GM12878 (cell line): ENCODE data around the gene RNF167. TPM values are rescaled to one million over a fixed set of nuclear protein-coding genes. Genes with fewer than 3 reads are reported as not detected.

Experiments
- BHLHE40 ChIP-seq, 2 experiments: fragments of 450-650 bp in 1 of 2; IDR thresholded peaks; 2 replicates each; pipeline ENCODE4 v1.6.1; 2011 to 2017; ENCODE audit warnings: low read depth in 2 of 2, borderline replicate concordance in 1 of 2, improper control_type of control experiment in 1 of 2, low read length in 1 of 2, mild to moderate bottlenecking in 1 of 2
- CHD4 ChIP-seq: fragments of 200-600 bp; sonication (generic); IDR thresholded peaks from 2 replicates; pipeline ENCODE4 v1.6.1; 2016; ENCODE audit warnings: mild to moderate bottlenecking
- E2F8 ChIP-seq: fragments of 450-650 bp; IDR thresholded peaks from 2 replicates; pipeline ENCODE4 v1.6.1; 2018; ENCODE audit warnings: mild to moderate bottlenecking, low read depth, moderate library complexity; ENCODE audit not compliant: partially characterized antibody
- GATAD2B ChIP-seq: fragments of 450-650 bp; conservative IDR thresholded peaks from 2 replicates; pipeline ENCODE4 v1.6.1; 2017; ENCODE audit warnings: low read depth, mild to moderate bottlenecking, moderate library complexity
- HCFC1 ChIP-seq: fragments of 150-350 bp; IDR thresholded peaks from 2 replicates; pipeline ENCODE4 v1.6.1; 2014; ENCODE audit warnings: low read length
- MYB ChIP-seq: fragments of 150-350 bp; IDR thresholded peaks from 2 replicates; pipeline ENCODE4 v1.6.1; 2014; ENCODE audit warnings: mild to moderate bottlenecking, low read depth, low read length, borderline replicate concordance
- POU2F2 ChIP-seq: IDR thresholded peaks from 3 replicates; pipeline ENCODE4 v1.6.1; 2011; ENCODE audit warnings: low read depth, mild to moderate bottlenecking, low read length, borderline replicate concordance
- SMAD5 ChIP-seq: IDR thresholded peaks from 2 replicates; pipeline ENCODE4 v1.6.1; 2016; ENCODE audit warnings: antibody characterized with exemption, low read depth
- SREBF1 ChIP-seq: IDR thresholded peaks from 2 replicates; pipeline ENCODE4 v1.6.1; 2012; ENCODE audit warnings: mild to moderate bottlenecking, low read length
- STAT1 ChIP-seq: fragments of 450-650 bp; conservative IDR thresholded peaks from 2 replicates; pipeline ENCODE4 v1.6.1; 2014; ENCODE audit warnings: antibody characterized with exemption, mild to moderate bottlenecking
- TAF1 ChIP-seq: IDR thresholded peaks from 2 replicates; pipeline ENCODE4 v1.6.1; 2011; ENCODE audit warnings: mild to moderate bottlenecking, low read depth, low read length, borderline replicate concordance
- ZBTB40 ChIP-seq: fragments of 450-650 bp; IDR thresholded peaks from 2 replicates; pipeline ENCODE4 v1.6.1; 2016; ENCODE audit warnings: mild to moderate bottlenecking, moderate library complexity, borderline replicate concordance
- ZNF207 ChIP-seq: fragments of 450-650 bp; IDR thresholded peaks from 2 replicates; pipeline ENCODE4 v1.6.1; 2014; ENCODE audit warnings: antibody characterized with exemption, mild to moderate bottlenecking, borderline replicate concordance
- polyA plus RNA-seq, 11 experiments: library from polyadenylated mRNA; depleted of rRNA in 4 of 11; unstranded in 6 of 11; stranded (reverse) in 5 of 11; fragments of >200 nt; fragmentation: Nextera tagmentation in 4 of 11; fragmentation: Illumina TruSeq in 1 of 11; extraction: Ambion mirVana in 4 of 11; extraction: Trizol in 1 of 11; gene quantifications; 1 replicate in 1 of 11; 2 replicates in 10 of 11; pipeline versions ENCODE4 v1.2.1 to v1.2.3, GENCODE V29; 2011 to 2016; ENCODE audit warnings: inconsistent platforms in 2 of 11, missing spikeins in 2 of 11, low read depth in 1 of 11
- total RNA-seq, 4 experiments: library from RNA; depleted of rRNA in 3 of 4; stranded (reverse); fragments of >200 nt in 3 of 4; fragmentation: Illumina TruSeq in 1 of 4; extraction: Trizol in 1 of 4; gene quantifications; 2 replicates each; pipeline versions ENCODE4 v1.2.1 to v1.2.3, GENCODE V29; 2013 to 2021
- TF ChIP-seq, protein P1 (sequence below): fragments of 450-650 bp; IDR thresholded peaks from 2 replicates; pipeline ENCODE4 v1.6.1; 2017; ENCODE audit warnings: mild to moderate bottlenecking, moderate library complexity
- TF ChIP-seq, protein P2 (sequence below): fragments of 450-650 bp; IDR thresholded peaks from 2 replicates; pipeline ENCODE4 v1.6.1; 2017; ENCODE audit warnings: low read depth, mild to moderate bottlenecking, moderate library complexity

RNF167 gene
- total and polyA plus RNA-seq, 10 of the 15 experiments (the other 5 are each of a cell fraction or from before 2014, with no cell fraction given) = 33.6 to 147 (median 57.6) TPM

DNA sequence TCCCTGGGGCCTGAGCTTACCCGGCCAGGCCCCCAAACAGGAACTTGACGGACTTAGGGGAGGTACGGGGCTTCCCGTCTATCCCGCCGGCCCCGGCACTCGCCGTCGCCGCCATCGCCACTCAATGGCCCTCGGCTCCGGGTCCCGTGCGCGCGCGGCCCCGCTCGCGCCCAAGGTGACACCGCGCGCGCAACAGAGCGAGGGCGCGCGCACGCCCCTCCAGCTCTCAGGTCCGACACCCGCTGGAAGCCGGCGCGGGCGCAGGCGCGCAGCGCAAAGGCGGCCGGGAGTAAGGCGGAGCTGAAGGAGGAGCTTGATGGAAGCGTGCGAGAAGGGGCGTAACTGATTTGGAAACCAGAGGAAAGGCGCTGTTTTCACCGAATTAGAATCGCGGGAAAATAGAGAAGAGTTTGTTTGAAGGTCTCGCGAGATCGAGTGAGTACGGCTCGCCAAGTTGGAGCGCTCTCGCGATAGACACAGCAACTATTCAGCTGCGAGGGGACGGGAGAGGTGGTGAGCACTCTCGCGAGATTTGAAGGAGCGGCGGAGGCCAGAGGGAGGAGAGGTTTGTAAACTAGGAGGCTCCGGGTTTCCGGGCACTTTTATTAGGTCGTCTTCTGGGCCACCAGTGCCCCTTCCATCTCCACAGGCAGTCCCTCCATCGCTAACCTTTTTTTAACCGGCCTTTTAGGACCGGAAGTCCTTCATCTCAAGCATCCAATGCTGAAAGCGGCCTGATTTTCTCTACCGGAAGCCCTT, at the start of gene RNF167, which contains the start of gene SLC25A11 (continued):
- TF ChIP-seq ZBTB40 = peak; percentile 90; the same call in 1 of the 2 replicates
- TF ChIP-seq ZNF207 = peak; percentile 70
- 0 out of 2 replicates have a peak, but pooled peaks have one; percentile 35 for TF ChIP-seq STAT1
- TF ChIP-seq SREBF1 = 0 out of 2 replicates have a peak, but pooled peaks have one; percentile 19
- peak; percentile 83 for TF ChIP-seq E2F8
- peak; percentile 62; the same call in 2 of the 3 replicates for TF ChIP-seq POU2F2
- TF ChIP-seq HCFC1 = no peak
- peak; percentile 95 to 99 for TF ChIP-seq BHLHE40 (IDR thresholded peaks at IDR 0.05; ENCODE audit: borderline replicate concordance in 1 of 2, low read depth in 2 of 2, low read length in 1 of 2)
- TF ChIP-seq, protein P1, sequence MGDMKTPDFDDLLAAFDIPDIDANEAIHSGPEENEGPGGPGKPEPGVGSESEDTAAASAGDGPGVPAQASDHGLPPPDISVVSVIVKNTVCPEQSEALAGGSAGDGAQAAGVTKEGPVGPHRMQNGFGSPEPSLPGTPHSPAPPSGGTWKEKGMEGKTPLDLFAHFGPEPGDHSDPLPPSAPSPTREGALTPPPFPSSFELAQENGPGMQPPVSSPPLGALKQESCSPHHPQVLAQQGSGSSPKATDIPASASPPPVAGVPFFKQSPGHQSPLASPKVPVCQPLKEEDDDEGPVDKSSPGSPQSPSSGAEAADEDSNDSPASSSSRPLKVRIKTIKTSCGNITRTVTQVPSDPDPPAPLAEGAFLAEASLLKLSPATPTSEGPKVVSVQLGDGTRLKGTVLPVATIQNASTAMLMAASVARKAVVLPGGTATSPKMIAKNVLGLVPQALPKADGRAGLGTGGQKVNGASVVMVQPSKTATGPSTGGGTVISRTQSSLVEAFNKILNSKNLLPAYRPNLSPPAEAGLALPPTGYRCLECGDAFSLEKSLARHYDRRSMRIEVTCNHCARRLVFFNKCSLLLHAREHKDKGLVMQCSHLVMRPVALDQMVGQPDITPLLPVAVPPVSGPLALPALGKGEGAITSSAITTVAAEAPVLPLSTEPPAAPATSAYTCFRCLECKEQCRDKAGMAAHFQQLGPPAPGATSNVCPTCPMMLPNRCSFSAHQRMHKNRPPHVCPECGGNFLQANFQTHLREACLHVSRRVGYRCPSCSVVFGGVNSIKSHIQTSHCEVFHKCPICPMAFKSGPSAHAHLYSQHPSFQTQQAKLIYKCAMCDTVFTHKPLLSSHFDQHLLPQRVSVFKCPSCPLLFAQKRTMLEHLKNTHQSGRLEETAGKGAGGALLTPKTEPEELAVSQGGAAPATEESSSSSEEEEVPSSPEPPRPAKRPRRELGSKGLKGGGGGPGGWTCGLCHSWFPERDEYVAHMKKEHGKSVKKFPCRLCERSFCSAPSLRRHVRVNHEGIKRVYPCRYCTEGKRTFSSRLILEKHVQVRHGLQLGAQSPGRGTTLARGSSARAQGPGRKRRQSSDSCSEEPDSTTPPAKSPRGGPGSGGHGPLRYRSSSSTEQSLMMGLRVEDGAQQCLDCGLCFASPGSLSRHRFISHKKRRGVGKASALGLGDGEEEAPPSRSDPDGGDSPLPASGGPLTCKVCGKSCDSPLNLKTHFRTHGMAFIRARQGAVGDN = peak; percentile 74
- TF ChIP-seq MYB = no peak
- TF ChIP-seq, protein P2, sequence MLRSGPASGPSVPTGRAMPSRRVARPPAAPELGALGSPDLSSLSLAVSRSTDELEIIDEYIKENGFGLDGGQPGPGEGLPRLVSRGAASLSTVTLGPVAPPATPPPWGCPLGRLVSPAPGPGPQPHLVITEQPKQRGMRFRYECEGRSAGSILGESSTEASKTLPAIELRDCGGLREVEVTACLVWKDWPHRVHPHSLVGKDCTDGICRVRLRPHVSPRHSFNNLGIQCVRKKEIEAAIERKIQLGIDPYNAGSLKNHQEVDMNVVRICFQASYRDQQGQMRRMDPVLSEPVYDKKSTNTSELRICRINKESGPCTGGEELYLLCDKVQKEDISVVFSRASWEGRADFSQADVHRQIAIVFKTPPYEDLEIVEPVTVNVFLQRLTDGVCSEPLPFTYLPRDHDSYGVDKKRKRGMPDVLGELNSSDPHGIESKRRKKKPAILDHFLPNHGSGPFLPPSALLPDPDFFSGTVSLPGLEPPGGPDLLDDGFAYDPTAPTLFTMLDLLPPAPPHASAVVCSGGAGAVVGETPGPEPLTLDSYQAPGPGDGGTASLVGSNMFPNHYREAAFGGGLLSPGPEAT = peak; percentile 93
- TF ChIP-seq GATAD2B = peak; percentile 57; the same call in 1 of the 2 replicates
- TF ChIP-seq TAF1 = peak; percentile 85
- peak; percentile 84; the same call in 1 of the 2 replicates for TF ChIP-seq SMAD5
- no peak for TF ChIP-seq CHD4
